Skeletal muscle tissue (tissue), 4 donors: ENCODE measurements around the gene GLI3. TPM values are rescaled to one million over a fixed set of nuclear protein-coding genes. Genes with fewer than 3 reads are reported as not detected.

Experiments
- H3K27ac ChIP-seq: one replicate; pipeline ENCODE4 v1.7.0; 2013; ENCODE audit warnings: mild to moderate bottlenecking, low read depth, low read length, inconsistent platforms
- H3K27me3 ChIP-seq, 3 donors: one replicate each; pipeline ENCODE4 v1.7.0; 2013; ENCODE audit warnings: low read length in 3 of 3; ENCODE audit not compliant: control insufficient read depth in 3 of 3, insufficient read depth in 3 of 3
- H3K36me3 ChIP-seq, 3 donors: one replicate each; pipeline ENCODE4 v1.7.0; 2013; ENCODE audit warnings: low read length in 3 of 3; ENCODE audit not compliant: control insufficient read depth in 3 of 3, insufficient read depth in 3 of 3
- H3K4me1 ChIP-seq, 3 donors: one replicate each; pipeline ENCODE4 v1.7.0; 2013; ENCODE audit warnings: low read length in 3 of 3, mild to moderate bottlenecking in 3 of 3; ENCODE audit not compliant: control insufficient read depth in 3 of 3, insufficient read depth in 3 of 3
- H3K4me3 ChIP-seq, 3 donors: one replicate each; pipeline ENCODE4 v1.7.0; 2013; ENCODE audit warnings: low read length in 3 of 3
- H3K9ac ChIP-seq, 3 donors: one replicate each; pipeline ENCODE4 v1.7.0; 2013; ENCODE audit warnings: low read length in 3 of 3, mild to moderate bottlenecking in 3 of 3, moderate library complexity in 2 of 3, low read depth in 1 of 3
- H3K9me3 ChIP-seq, 3 donors: one replicate each; pipeline ENCODE4 v1.7.0; 2013; ENCODE audit warnings: low read length in 3 of 3; ENCODE audit not compliant: control insufficient read depth in 3 of 3
- total RNA-seq: library from RNA; depleted of rRNA; stranded (reverse); fragments of >200 nt; gene quantifications from one replicate; pipeline ENCODE4 v1.2.3, GENCODE V29; 2014
- donor health status: Osteomylitis.

The GLI3 gene
- total RNA-seq, 1 donor from 2014 or later, result 13.6 TPM

- Histone ChIP-seq H3K4me1 (peaks cover 0 to 11% (median 3%) of the 10 kb centered on the region in 3 donors), H3K27me3 (no peaks in the 10 kb centered on the region), H3K9ac (no peak overlapping the region), H3K36me3 (no peaks in the 10 kb centered on the region), H3K4me3 (no peak overlapping the region), H3K9me3 (no peaks in the 10 kb centered on the region), H3K27ac (no peak overlapping the region)
Observed at GRCh38 chr7:42189535-42189934, 47.5 kb downstream of the GLI3 start.

DNA sequence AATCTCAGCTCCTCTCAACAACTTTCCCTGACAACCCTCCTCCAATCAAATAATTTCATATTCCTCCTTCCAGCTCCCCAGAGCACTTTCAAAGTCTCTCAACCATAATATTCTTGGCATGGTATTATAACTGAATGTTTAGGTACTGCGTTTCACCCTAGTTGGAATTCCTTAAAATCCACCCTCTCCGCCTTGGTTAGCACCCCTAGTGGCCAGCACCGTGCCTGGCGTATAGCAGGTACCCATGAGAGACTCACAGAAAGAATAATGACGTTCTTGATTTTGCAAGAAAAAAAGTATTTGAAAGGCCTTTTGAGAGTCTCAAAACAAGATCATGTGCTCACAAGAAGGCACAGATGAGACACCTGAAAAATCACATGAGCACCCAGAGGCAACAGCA lies 50.9 kb downstream of the GLI3 start:
- Histone ChIP-seq H3K27me3 (no peaks in the 10 kb centered on the region), H3K4me3 (no peak overlapping the region), H3K9me3 (no peaks in the 10 kb centered on the region), H3K27ac (no peak overlapping the region), H3K9ac (no peak overlapping the region), H3K4me1 (no peaks in the 10 kb centered on the region), H3K36me3 (no peaks in the 10 kb centered on the region)

DNA sequence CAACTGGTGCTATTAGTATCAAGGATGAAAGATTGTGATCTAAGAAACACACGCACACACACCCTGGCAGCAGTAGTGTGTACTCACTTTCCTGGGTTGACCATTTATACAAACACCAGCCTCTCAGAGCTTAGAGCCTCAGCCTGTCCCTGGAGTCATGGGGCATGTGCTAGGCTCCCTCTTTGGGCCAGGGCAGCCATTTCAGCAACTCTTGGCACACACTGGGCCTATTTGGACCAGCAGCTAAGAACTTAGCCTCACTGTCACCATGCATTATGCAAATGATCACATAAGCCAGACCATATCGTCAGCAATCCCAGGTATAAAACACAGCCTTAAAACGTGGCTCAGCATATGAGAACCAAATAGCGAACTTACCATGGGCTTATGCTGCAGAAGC lies 51.3 kb downstream of the GLI3 start:
- no peak overlapping the region for H3K9ac ChIP-seq
- H3K36me3 ChIP-seq, result no peaks in the 10 kb centered on the region
- no peak overlapping the region for H3K27ac ChIP-seq
- no peaks in the 10 kb centered on the region for H3K4me1 ChIP-seq
- H3K27me3 ChIP-seq, result no peaks in the 10 kb centered on the region
- H3K9me3 ChIP-seq, result no peaks in the 10 kb centered on the region
- no peak overlapping the region for H3K4me3 ChIP-seq

DNA sequence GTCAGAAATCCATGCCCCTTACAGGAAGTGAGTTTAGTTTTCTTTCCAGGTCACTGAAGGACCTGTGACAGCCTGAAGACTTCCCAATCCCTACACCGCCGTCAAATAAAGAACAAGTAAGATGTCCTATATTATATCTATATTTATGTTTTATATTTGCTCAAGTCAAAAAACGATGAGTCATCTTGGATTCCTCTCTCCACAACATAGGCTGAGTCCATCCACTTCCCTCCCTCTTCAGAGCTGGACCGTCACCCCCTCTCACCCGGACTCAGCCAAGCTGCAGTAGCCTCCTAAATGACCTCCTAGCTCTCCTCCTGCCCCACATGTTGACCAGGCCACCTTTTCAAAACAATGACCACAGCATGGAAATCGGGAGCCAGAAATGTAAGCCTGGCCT lies 53.5 kb downstream of the GLI3 start:
- H3K4me1 ChIP-seq, result no peaks in the 10 kb centered on the region
- H3K36me3 ChIP-seq, result peaks cover 0 to 2% (median 0%) of the 10 kb centered on the region in 3 donors
- H3K27ac ChIP-seq, result no peak overlapping the region
- no peaks in the 10 kb centered on the region for H3K9me3 ChIP-seq
- no peak overlapping the region for H3K9ac ChIP-seq
- no peak overlapping the region for H3K4me3 ChIP-seq
- no peaks in the 10 kb centered on the region for H3K27me3 ChIP-seq

GRCh38 chr7:42181566-42181965 lies 55.4 kb downstream of the GLI3 start:
- no peaks in the 10 kb centered on the region for H3K4me1 ChIP-seq
- H3K4me3 ChIP-seq, result no peak overlapping the region

GRCh38 chr7:42180806-42181205 lies 56.2 kb downstream of the GLI3 start:
- H3K9ac ChIP-seq, result no peak overlapping the region
- H3K4me3 ChIP-seq, result no peak overlapping the region
- no peaks in the 10 kb centered on the region for H3K4me1 ChIP-seq
- no peak overlapping the region for H3K27ac ChIP-seq
- no peaks in the 10 kb centered on the region for H3K27me3 ChIP-seq
- H3K36me3 ChIP-seq, result peaks cover 0 to 2% (median 0%) of the 10 kb centered on the region in 3 donors
- H3K9me3 ChIP-seq, result no peaks in the 10 kb centered on the region

More at GRCh38 chr7:42181566-42181965, 55.4 kb downstream of the GLI3 start:
- no peak overlapping the region for H3K27ac ChIP-seq
- H3K27me3 ChIP-seq, result no peaks in the 10 kb centered on the region
- no peaks in the 10 kb centered on the region for H3K9me3 ChIP-seq
- H3K36me3 ChIP-seq, result peaks cover 0 to 2% (median 0%) of the 10 kb centered on the region in 3 donors
- no peak overlapping the region for H3K9ac ChIP-seq

GRCh38 chr7:42176724-42177101 lies 60.3 kb downstream of the GLI3 start:
- Histone ChIP-seq H3K27ac (no peak overlapping the region), H3K4me1 (no peaks in the 10 kb centered on the region), H3K9ac (no peak overlapping the region), H3K4me3 (no peak overlapping the region), H3K9me3 (no peaks in the 10 kb centered on the region), H3K36me3 (peaks cover 0 to 2% (median 0%) of the 10 kb centered on the region in 3 donors), H3K27me3 (no peaks in the 10 kb centered on the region)

- no peak overlapping the region for H3K9ac ChIP-seq
- no peak overlapping the region for H3K4me3 ChIP-seq
- H3K4me1 ChIP-seq, result no peaks in the 10 kb centered on the region
- no peaks in the 10 kb centered on the region for H3K9me3 ChIP-seq
- H3K27ac ChIP-seq, result no peak overlapping the region
- H3K36me3 ChIP-seq, result peaks cover 0 to 2% (median 0%) of the 10 kb centered on the region in 3 donors
- H3K27me3 ChIP-seq, result no peaks in the 10 kb centered on the region
Observed at GRCh38 chr7:42175834-42176723, 60.9 kb downstream of the GLI3 start.

DNA sequence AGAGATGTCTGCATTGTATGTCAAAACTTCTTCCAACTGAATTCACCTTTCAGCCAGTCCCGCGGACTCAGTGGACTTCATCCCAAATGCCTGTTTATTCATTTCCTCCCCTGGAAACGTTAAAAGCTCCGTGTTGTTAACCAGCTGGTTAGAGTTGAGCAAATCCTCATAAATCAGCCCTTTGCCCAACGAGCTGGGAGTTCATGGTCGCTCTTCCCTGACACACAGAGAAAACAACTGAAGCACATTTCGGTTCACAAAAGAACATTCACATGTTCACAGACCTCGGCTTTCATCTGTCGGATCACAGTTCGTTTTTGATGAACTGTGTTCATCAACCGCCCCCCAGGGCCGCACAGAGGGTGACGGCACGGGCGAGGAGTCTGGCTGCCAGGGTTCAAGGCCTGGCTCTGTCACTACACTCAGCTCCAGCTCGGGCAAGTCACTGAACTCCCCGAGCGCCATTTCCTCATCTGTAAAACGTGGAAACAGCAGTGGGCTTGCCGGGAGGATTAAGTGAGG lies 62.6 kb downstream of the GLI3 start:
- Histone ChIP-seq H3K36me3 (no peaks in the 10 kb centered on the region), H3K9ac (no peak overlapping the region), H3K27ac (no peak overlapping the region), H3K9me3 (no peaks in the 10 kb centered on the region), H3K27me3 (no peaks in the 10 kb centered on the region), H3K4me1 (no peaks in the 10 kb centered on the region), H3K4me3 (no peak overlapping the region)

DNA sequence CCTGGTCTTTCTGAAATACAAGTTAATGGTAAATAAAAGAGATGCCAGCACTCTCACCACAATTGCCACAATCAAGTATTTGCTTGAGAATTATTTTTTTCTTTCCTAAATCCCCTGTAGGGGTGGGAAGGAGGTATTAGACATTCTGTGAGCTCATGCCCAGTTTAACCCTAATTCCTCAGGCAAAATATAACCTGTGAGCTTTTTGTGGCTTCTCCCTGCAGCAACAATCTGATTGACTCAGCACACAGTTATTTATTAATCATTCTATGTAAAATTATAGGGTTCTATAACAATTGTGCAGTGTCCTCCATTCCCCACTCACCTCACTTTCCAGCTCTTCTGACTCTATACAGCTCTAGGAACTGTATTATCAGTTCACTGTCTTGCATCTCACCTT lies 66.3 kb downstream of the GLI3 start:
- no peak overlapping the region for H3K27ac ChIP-seq
- H3K27me3 ChIP-seq, result no peaks in the 10 kb centered on the region
- H3K9me3 ChIP-seq, result no peaks in the 10 kb centered on the region
- no peak overlapping the region for H3K4me3 ChIP-seq
- H3K36me3 ChIP-seq, result no peaks in the 10 kb centered on the region
- no peaks in the 10 kb centered on the region for H3K4me1 ChIP-seq
- no peak overlapping the region for H3K9ac ChIP-seq
